NB4 (cell line): ENCODE measurements around the gene ZSWIM8.
A peak's percentile ranks its signal among the peaks of the same experiment; 100 is the strongest.

Experiments
- DNase-seq: peaks from one replicate; pipeline ENCODE4 v3.0.0; 2010; ENCODE audit warnings: low read depth
- H3K4me3 ChIP-seq: one replicate; pipeline ENCODE4 v1.5.1; 2011; ENCODE audit warnings: mild to moderate bottlenecking, low read depth, low read length, moderate library complexity
- CTCF ChIP-seq: IDR thresholded peaks from one replicate; pipeline ENCODE4 v1.5.1; 2012; ENCODE audit warnings: low read depth, low read length
- MAX ChIP-seq: IDR thresholded peaks from 2 replicates; pipeline ENCODE4 v1.6.1; 2011; ENCODE audit warnings: low read depth, low read length
- MYC ChIP-seq: IDR thresholded peaks from 2 replicates; pipeline ENCODE4 v1.6.1; 2011; ENCODE audit warnings: low read depth, low read length
- POLR2A ChIP-seq: IDR thresholded peaks from 2 replicates; pipeline ENCODE4 v1.6.1; 2011; ENCODE audit warnings: mild to moderate bottlenecking; ENCODE audit not compliant: insufficient read length; ENCODE audit errors: extremely low read depth

Gene ZSWIM8

GRCh38 chr10:73840056-73840402 lies 54.6 kb downstream of the ZSWIM8 start:
- TF ChIP-seq MYC: no peak
- TF ChIP-seq MAX: no peak
- TF ChIP-seq POLR2A: no peak
- no peak for DNase-seq
- no peak overlapping the region for H3K4me3 ChIP-seq

GRCh38 chr10:73840403-73841060 lies 55.1 kb downstream of the ZSWIM8 start:
- H3K4me3 ChIP-seq: no peak overlapping the region
- TF ChIP-seq POLR2A: no peak
- TF ChIP-seq MYC: no peak
- no peak for TF ChIP-seq CTCF
- no peak for TF ChIP-seq MAX

DNA sequence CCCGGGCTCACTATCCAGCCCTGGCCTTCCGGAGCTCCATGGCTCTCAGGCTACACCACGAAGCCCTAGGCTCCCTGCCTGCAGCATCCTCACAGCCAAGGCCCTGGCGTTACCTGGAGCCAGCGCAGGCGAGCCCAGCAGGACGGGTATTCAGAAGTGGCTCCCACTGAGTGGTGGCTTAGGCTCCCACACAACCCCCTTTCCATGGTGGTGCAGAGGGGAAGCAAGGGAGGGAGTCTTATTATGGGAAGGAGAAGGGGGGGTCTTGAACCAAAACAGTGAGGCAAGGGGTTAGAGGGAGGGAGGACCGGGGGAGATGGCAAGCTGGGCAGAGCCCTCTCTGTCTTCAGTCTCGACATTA lies 55.6 kb downstream of the ZSWIM8 start:
- no peak overlapping the region for H3K4me3 ChIP-seq
- TF ChIP-seq MYC: no peak
- no peak for TF ChIP-seq MAX
- TF ChIP-seq CTCF: no peak
- TF ChIP-seq POLR2A: no peak
- DNase-seq: no peak

More at GRCh38 chr10:73840403-73841060, 55.1 kb downstream of the ZSWIM8 start:
- DNase-seq: no peak

DNA sequence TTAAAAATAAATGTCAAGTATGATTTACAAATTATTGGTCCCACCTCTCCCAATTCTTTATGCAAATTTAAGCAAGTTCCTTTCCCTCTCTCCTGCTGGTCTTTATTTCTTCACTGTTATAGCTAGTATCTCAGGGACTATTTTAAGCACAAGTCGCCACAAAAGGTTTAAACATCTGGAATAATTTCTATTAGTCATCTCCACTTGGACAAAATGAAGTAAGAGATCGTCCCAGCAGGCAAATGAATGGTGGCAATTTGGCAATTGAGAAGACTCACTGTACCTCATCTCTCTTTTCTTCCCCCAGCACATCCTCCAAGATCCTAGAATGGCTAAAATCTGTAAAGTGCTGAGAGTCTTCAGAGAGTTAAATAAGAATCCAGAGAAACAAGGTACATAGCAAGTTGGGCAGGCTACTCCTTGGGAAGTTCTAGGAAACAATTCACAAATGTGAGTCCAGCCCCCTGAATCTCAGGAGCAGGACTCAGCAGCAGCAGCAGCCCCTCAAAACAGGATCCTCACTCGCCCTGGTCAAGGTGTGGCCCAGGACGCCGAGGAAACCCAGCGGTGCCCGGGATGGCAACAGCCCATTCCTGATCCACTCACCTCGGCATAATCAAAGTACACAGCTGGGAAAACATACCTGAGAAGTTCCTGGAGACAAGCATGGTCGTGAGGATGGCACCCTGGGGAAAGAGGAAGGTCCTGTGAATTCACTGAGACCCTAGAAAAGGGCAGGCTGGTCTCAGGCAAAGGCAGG lies 56.3 kb downstream of the ZSWIM8 start:
- DNase-seq: no peak
- H3K4me3 ChIP-seq: no peak overlapping the region
- TF ChIP-seq POLR2A: no peak
- no peak for TF ChIP-seq MYC
- no peak for TF ChIP-seq CTCF
- TF ChIP-seq MAX: no peak

- DNase-seq: no peak
- TF ChIP-seq MAX (no peak), POLR2A (no peak)
- H3K4me3 ChIP-seq: no peak overlapping the region
Observed at GRCh38 chr10:73842349-73842748, 56.9 kb downstream of the ZSWIM8 start.

GRCh38 chr10:73843261-73843660 lies 57.9 kb downstream of the ZSWIM8 start:
- H3K4me3 ChIP-seq: no peak overlapping the region
- DNase-seq: peak; percentile 28
- TF ChIP-seq MAX: no peak
- TF ChIP-seq MYC: no peak
- TF ChIP-seq POLR2A: no peak
- TF ChIP-seq CTCF: no peak

GRCh38 chr10:73847031-73847430 lies 61.6 kb downstream of the ZSWIM8 start:
- no peak overlapping the region for H3K4me3 ChIP-seq
- TF ChIP-seq MYC (no peak), MAX (no peak), POLR2A (no peak), CTCF (no peak)
- no peak for DNase-seq
